Ishikawa (cell line): ENCODE measurements around the gene ADAM11.

Experiments
- CEBPB ChIP-seq: IDR thresholded peaks from 2 replicates; pipeline ENCODE4 v1.6.1; 2012
- CREB1 ChIP-seq: IDR thresholded peaks from 2 replicates; pipeline ENCODE4 v1.6.1; 2012; ENCODE audit warnings: low read depth
- EGR1 ChIP-seq: IDR thresholded peaks from 2 replicates; pipeline ENCODE4 v1.6.1; 2012
- EP300 ChIP-seq: IDR thresholded peaks from 2 replicates; pipeline ENCODE4 v1.6.1; 2012; ENCODE audit warnings: borderline replicate concordance
- FOXM1 ChIP-seq: IDR thresholded peaks from 2 replicates; pipeline ENCODE4 v1.6.1; 2012; ENCODE audit warnings: low read depth, borderline replicate concordance
- MAX ChIP-seq: IDR thresholded peaks from 2 replicates; pipeline ENCODE4 v1.6.1; 2012
- NFIC ChIP-seq: IDR thresholded peaks from 2 replicates; pipeline ENCODE4 v1.6.1; 2012
- RAD21 ChIP-seq: IDR thresholded peaks from 2 replicates; pipeline ENCODE4 v1.6.1; 2012; ENCODE audit warnings: low read depth
- REST ChIP-seq: IDR thresholded peaks from 2 replicates; pipeline ENCODE4 v1.6.1; 2012; ENCODE audit warnings: low read depth, mild to moderate bottlenecking
- TAF1 ChIP-seq: IDR thresholded peaks from 2 replicates; pipeline ENCODE4 v1.6.1; 2012; ENCODE audit warnings: low read depth, mild to moderate bottlenecking
- TCF12 ChIP-seq: IDR thresholded peaks from 2 replicates; pipeline ENCODE4 v1.6.1; 2012; ENCODE audit warnings: low read depth
- TEAD4 ChIP-seq: IDR thresholded peaks from 2 replicates; pipeline ENCODE4 v1.6.1; 2012
- USF1 ChIP-seq: IDR thresholded peaks from 2 replicates; pipeline ENCODE4 v1.6.1; 2012
- YY1 ChIP-seq: IDR thresholded peaks from 2 replicates; pipeline ENCODE4 v1.6.1; 2012; ENCODE audit warnings: low read depth
- ZBTB7A ChIP-seq: IDR thresholded peaks from 2 replicates; pipeline ENCODE4 v1.6.1; 2012; ENCODE audit warnings: low read depth

ADAM11 gene

GRCh38 chr17:44770166-44770925 is 11.6 kb downstream of the ADAM11 start:
- no peak for TF ChIP-seq RAD21
- no peak for TF ChIP-seq YY1
- TF ChIP-seq TAF1: no peak
- no peak for TF ChIP-seq ZBTB7A
- no peak for TF ChIP-seq TEAD4
- TF ChIP-seq CEBPB: no peak
- TF ChIP-seq USF1: no peak
- TF ChIP-seq NFIC: no peak

GRCh38 chr17:44772308-44773045 is 13.7 kb downstream of the ADAM11 start:
- TF ChIP-seq EP300 (no peak), CEBPB (no peak), RAD21 (no peak), MAX (no peak), NFIC (no peak), TCF12 (no peak), TAF1 (no peak), TEAD4 (no peak), YY1 (no peak), FOXM1 (no peak), ZBTB7A (no peak), USF1 (no peak), EGR1 (no peak), CREB1 (no peak), REST (no peak)

GRCh38 chr17:44773140-44773539 is 14.4 kb downstream of the ADAM11 start:
- TF ChIP-seq FOXM1 (no peak), TAF1 (no peak), TEAD4 (no peak), CREB1 (no peak), REST (no peak), TCF12 (no peak), NFIC (no peak), USF1 (no peak), YY1 (no peak)

GRCh38 chr17:44774271-44775135 is 15.7 kb downstream of the ADAM11 start:
- TF ChIP-seq TCF12 (0 out of 2 replicates have a peak, but pooled peaks have one; percentile 6), FOXM1 (no peak), ZBTB7A (peak; percentile 64; the same call in 1 of the 2 replicates), RAD21 (peak; percentile 97), YY1 (0 out of 2 replicates have a peak, but pooled peaks have one; percentile 28)
